HG03175 (cell line): ENCODE measurements around the gene FBXO41.

ENCODE experiments used
- ATAC-seq: cut with Tn5 transposase; IDR thresholded peaks from one replicate; pipeline ENCODE4 v1.9.1; 2021; ENCODE audit warnings: mild to moderate bottlenecking, moderate library complexity; ENCODE audit not compliant: unreplicated experiment

The FBXO41 gene

GRCh38 chr2:73289304-73289703, 5.0 kb upstream of the FBXO41 start:
- ATAC-seq = no peak

DNA sequence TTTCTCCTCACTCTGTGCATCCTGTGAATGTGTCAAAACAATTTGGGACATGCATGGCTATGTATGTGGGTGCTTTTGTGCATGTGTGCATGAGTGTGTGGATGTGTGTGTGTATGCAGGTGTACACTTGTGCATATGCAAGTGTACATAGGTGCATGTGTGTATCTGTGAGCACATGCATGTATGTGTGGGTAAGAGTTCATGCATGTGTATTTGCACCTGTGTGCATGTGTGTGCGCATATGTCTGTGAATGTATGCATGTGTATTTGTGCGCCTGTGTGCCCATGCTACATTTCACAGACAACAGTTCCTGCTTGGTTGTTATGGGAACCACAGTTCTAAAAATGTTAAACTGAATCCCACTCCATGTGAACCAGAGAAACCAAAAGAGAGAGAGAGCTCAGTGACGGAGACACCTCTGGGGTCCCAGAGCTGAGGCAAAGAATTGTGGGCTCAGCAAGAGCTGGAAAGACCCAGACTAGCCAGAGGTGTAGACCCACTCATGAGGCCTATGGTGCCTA, 1.9 kb upstream of the FBXO41 start:
- no peak for ATAC-seq

DNA sequence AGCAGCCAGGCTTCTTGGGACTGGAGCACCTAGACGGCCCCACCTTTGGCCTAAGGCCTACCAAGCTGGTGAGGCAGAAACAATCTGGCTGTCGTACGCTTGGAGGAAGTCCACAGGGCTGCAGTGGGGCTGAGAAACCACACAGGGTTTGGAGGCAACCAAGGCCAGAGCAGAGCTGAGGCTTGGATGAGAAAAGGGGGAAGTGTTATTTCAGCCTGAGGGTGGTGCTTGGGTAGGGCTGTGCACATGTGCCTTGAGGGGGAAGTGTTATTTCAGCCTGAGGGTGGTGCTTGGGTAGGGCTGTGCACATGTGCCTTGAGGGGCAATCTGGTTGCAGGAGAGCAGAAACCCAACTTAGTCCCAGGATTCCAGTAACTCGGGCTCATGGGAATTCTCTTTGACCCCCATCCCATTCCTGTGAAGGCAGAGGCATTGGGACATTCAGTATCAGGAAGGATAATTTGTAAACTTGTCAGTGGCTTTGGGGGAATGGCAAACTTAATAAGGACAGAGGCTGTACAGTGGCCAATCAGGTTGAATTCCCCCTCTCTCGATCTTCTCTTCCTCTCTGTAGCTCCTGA, 971 bp upstream of the FBXO41 start:
- ATAC-seq = peak; percentile 72

DNA sequence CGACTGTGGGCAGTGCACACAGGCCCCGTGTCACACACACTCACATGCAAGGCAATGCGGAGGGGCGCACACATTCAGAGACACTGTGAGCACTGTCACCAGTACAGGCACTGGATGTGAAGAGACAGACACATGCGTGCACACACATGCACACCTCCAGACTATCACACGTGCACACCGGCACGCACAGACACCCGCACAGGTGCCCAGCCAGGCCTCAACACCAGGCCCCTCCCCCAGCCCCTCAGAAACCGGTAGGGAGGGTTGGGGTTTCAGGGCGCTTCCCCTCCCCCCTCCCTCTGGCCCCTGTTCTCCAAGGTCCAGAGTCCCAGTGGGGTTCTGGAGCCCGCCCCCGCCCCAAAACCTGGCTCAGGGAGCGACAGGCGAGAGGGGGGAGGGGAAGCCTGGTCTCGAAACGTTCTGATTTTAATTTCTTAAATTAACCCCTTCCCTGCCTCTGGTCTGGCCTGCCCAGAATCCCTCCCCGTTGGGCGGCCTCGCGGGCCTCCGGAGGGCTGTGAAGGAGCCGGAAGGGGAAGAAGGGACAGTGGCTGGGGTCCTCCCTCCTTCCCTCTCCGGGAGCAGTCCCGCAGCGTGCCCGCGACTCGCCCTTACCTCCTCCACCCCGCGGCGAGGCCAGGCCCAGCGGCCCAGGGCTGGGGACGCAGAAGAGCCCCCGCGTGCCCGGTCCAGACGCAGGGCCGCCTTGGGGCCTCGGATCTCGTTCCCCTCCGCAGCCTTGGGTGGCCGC, 558 bp downstream of the FBXO41 start:
- peak; percentile 17 for ATAC-seq

DNA sequence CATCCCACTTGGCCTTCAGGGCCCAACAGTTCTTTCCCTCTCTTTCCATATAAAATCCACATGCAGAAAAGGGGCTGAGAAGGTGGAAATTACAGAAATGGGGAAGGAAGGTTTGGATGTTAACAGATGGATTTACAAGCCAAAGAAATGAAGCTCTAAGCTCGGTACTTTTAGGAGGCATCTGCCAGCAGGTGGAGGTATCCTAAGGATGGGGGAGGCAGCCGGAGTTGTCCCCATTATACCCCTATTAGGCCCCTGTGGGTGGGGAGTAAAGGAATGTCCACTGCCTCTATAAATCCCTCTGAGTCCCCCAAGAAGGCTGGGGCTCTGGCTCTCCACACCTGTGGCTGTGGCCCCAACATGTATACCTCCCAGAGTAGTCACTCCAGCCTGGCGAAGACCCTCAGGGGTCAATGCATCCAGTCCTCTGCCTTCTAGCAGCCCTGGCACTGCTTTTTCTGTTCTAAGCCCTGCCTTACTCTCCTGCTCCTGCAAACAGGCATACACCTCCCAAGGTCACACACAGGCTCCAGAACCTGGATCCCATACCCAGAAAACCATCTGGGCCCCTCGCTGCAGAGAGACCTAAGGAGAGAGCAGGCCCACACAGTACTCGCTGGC, 1.2 kb downstream of the FBXO41 start:
- ATAC-seq = no peak

DNA sequence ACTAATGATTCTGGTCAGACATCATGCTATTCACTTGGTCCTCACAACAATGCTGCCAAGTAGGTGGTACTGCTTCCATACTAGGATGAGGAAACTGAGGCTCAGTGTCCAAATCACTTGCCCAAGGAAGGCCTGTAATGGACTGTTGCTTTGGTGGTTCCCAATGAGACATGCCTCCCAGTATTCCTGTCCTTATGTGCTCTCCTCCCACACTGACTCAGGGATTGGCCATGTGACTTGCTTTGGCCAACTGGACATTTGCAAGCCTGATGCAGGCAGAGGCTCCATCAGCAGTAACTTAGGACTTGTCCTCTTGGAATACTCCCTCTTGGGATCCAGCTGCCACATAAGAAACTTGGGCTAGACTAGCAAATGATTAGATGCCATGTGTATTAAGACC, 3.0 kb downstream of the FBXO41 start:
- no peak for ATAC-seq

DNA sequence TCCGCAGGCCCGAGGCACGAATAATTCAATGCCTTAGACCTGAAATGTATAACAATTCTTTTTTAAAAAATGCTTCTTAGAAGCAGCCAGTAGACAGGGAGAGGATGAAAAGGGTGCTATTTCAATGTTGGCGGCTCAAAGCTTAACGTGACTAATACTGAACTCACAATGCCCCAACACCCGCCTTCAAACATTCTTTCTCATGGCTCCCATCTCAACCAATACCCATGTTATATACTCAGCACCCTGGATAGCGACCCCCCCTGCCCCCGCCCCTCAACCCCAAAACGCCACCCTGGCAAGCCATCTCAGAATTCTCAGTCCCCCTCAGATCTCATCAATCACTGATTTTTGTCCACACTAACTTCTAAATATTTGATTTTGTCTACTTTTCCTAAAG, 4.4 kb downstream of the FBXO41 start:
- ATAC-seq = no peak

GRCh38 chr2:73272270-73272669, 12.0 kb downstream of the FBXO41 start:
- ATAC-seq = no peak

- peak; percentile 18 for ATAC-seq
Observed at GRCh38 chr2:73269686-73270465, 14.4 kb downstream of the FBXO41 start.

GRCh38 chr2:73268830-73269685, 15.2 kb downstream of the FBXO41 start:
- ATAC-seq = peak; percentile 84

DNA sequence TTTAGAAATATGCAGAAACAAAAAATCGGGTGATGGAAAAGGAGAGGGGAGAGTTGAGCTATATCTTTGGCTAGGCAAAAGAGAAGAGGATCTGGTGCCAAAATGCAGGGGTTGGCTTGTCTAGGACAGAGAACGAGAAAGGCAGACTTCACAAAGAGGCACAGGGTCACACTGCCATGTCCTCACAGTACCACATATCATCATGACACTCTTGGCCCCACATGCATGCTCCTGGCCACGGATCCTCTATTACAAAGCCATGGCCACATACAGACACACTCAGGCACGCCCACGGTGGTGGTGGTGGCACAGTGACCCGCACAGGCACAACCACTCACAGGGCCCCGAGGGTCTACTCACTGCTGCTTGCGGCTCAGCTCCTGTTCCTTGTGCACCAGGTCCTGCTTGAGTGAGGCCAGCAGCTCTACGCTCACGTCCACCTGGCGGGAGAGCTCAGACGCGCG, 15.9 kb downstream of the FBXO41 start:
- ATAC-seq = no peak

DNA sequence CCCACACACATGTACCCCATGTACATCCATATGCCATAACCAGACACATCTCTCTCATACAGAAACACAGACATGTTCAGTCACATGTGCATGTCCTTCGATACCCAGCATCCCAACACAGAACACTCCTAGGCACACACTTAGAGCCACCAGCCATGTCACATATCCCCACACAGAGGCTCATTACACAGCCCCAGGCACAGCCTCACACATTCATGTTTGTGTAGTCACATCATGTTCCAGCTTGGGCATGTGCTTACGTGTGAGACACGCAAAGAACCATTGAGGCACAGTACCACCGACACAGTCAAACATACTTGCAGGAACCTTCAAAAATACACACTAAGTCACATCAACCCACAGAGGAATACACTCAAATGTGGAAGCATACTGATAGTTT, 17.3 kb downstream of the FBXO41 start:
- no peak for ATAC-seq

- no peak for ATAC-seq
Observed at GRCh38 chr2:73266061-73266901, 18.0 kb downstream of the FBXO41 start.

- ATAC-seq = no peak
Observed at GRCh38 chr2:73265298-73266060, 18.8 kb downstream of the FBXO41 start.

GRCh38 chr2:73264783-73265182, 19.5 kb downstream of the FBXO41 start:
- ATAC-seq = no peak

DNA sequence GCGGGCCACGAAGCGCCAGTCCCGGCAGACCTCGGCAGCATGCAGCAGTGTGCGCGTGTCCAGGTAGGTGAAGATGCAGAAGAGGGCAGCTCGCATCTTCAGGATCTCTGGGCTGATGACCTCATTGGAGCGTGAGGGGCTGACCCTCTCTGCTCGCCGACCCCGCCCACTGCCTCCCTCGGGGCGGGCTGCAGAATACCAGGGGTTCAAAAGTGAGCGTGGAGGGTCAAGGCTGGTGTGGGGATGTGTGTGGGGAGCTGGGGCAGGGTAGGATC, 20.0 kb downstream of the FBXO41 start:
- no peak for ATAC-seq

DNA sequence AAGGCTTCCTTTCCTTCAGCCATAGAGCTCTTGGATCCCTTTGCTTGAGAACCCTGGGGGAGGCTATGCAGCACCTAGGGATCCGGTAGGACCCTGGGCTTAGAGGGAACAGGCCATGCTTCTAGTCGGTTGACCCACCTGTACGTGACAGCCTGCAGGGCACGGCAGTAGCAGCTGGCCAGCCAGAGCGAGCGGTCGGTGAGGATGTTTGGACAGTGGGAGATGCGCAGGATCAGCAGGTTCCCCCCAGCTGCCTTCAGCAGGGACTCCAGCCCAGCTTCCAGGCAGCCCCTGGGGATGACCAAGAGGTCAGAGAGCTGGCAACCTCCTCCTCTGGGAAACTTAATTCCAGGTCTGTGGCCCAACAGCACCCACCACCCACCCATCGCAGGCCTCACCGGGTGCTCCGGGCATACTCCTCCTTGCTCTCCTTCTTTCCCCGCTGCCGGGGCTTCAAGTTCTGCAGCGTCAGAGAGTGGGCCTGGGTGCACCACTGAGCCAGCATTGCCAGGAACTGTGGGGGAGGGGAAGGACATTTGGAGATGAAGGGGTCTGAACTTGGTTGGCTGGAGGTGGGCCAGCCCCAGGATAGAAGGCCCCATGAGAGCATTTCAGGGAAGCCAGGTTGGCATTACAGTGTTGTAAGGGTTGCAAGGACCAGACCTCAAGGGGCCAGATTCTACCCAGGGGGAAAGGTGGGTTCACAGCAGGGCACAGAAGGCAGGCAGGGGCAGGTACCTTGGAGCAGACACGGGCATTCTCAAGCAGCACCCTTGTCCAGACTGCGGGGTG, 20.5 kb downstream of the FBXO41 start:
- ATAC-seq = no peak
